Smooth muscle cell (in vitro differentiated cells): Measurements from ENCODE around the gene TRIM24. TPM values are rescaled to one million over a fixed set of nuclear protein-coding genes. Genes with fewer than 3 reads are reported as not detected.

Source experiments
- DNase-seq: peaks from one replicate; lab custom pipeline; 2025; ENCODE audit not compliant: unreplicated experiment; lab: John Stamatoyannopoulos, UW
- H2AFZ ChIP-seq: fragments of 200-600 bp; sonication (generic); 2 replicates; pipeline ENCODE4 v1.6.0; 2016; ENCODE audit warnings: antibody characterized with exemption, low read depth, mild to moderate bottlenecking
- H3F3A ChIP-seq: fragments of 200-600 bp; sonication (generic); 2 replicates; pipeline ENCODE4 v1.6.0; 2017; ENCODE audit warnings: antibody characterized with exemption, low read depth
- H3K27ac ChIP-seq: fragments of 200-600 bp; sonication (generic); 2 replicates; pipeline ENCODE4 v1.5.1; 2016; ENCODE audit warnings: low read depth, mild to moderate bottlenecking
- H3K27me3 ChIP-seq: fragments of 200-600 bp; sonication (generic); 2 replicates; pipeline ENCODE4 v1.6.1; 2016; ENCODE audit warnings: low read depth, mild to moderate bottlenecking
- H3K36me3 ChIP-seq: fragments of 200-600 bp; sonication (generic); 2 replicates; pipeline ENCODE4 v1.5.1; 2016; ENCODE audit warnings: low read depth
- H3K4me1 ChIP-seq: fragments of 200-600 bp; sonication (generic); 2 replicates; pipeline ENCODE4 v1.5.1; 2016; ENCODE audit warnings: low read depth
- H3K4me2 ChIP-seq: fragments of 200-600 bp; sonication (generic); 2 replicates; pipeline ENCODE4 v1.6.0; 2016; ENCODE audit warnings: mild to moderate bottlenecking
- H3K4me3 ChIP-seq: fragments of 200-600 bp; sonication (generic); 2 replicates; pipeline ENCODE4 v1.5.1; 2016; ENCODE audit warnings: mild to moderate bottlenecking
- H3K79me2 ChIP-seq: fragments of 200-600 bp; sonication (generic); 2 replicates; pipeline ENCODE4 v1.6.0; 2016; ENCODE audit warnings: low read depth, mild to moderate bottlenecking
- H3K9ac ChIP-seq: fragments of 200-600 bp; sonication (generic); 2 replicates; pipeline ENCODE4 v1.6.0; 2016; ENCODE audit warnings: low read depth
- H3K9me3 ChIP-seq: fragments of 200-600 bp; sonication (generic); replicated peaks from 2 replicates; pipeline ENCODE4 v1.5.1; 2016; ENCODE audit warnings: low read depth
- H4K20me1 ChIP-seq: fragments of 200-600 bp; sonication (generic); 2 replicates; pipeline ENCODE4 v1.6.0; 2016; ENCODE audit warnings: low read depth
- CTCF ChIP-seq: fragments of 200-600 bp; sonication (generic); IDR thresholded peaks from 2 replicates; pipeline ENCODE4 v1.5.1; 2017; ENCODE audit warnings: borderline replicate concordance, mild to moderate bottlenecking, antibody characterized with exemption; ENCODE audit not compliant: insufficient read depth, poor library complexity, severe bottlenecking
- WGBS: methylation state at CpG from one replicate; pipeline ENCODE4 v1.1.7; 2016; ENCODE audit warnings: low lambda C conversion rate; 5-methylcytosine and 5-hydroxymethylcytosine counted together
- polyA plus RNA-seq: library from polyadenylated mRNA; unstranded; fragments of >200 nt; fragmentation: Nextera tagmentation; extraction: Ambion mirVana; gene quantifications from 2 replicates; pipeline ENCODE4 v1.2.1, GENCODE V29; 2016
- total RNA-seq: library from RNA; depleted of rRNA; stranded (reverse); fragments of >200 nt; gene quantifications from 2 replicates; pipeline ENCODE4 v1.2.3, GENCODE V29; 2014

TRIM24 gene
- total and polyA plus RNA-seq, 2 experiments from 2014 or later: 24.9 to 60.7 TPM

GRCh38 chr7:138584283-138584682, 124.2 kb downstream of the TRIM24 start:
- H4K20me1 ChIP-seq: no peaks in the 10 kb centered on the region
- no peak overlapping the region for H2AFZ ChIP-seq
- H3K4me3 ChIP-seq: no peak overlapping the region
- H3K9ac ChIP-seq: no peak overlapping the region
- peaks cover 37% of the 10 kb centered on the region for H3K36me3 ChIP-seq
- H3K4me1 ChIP-seq: no peaks in the 10 kb centered on the region
- no peak overlapping the region for H3K4me2 ChIP-seq
- no peak for DNase-seq
- no peaks in the 10 kb centered on the region for H3K9me3 ChIP-seq
- TF ChIP-seq CTCF: no peak
- peak overlapping the region; percentile 53 for H3K27ac ChIP-seq
- H3K79me2 ChIP-seq: no peaks in the 10 kb centered on the region
- no peaks in the 10 kb centered on the region for H3F3A ChIP-seq
- H3K27me3 ChIP-seq: no peaks in the 10 kb centered on the region

- no peak overlapping the region for H3K4me2 ChIP-seq
- H3K4me1 ChIP-seq: no peaks in the 10 kb centered on the region
- no peak for TF ChIP-seq CTCF
- no peak overlapping the region for H2AFZ ChIP-seq
- DNase-seq: no peak
- WGBS: 78% methylated on average over 4 of the region's 4 CpGs
- H3K27me3 ChIP-seq: no peaks in the 10 kb centered on the region
- no peak overlapping the region for H3K4me3 ChIP-seq
- H4K20me1 ChIP-seq: no peaks in the 10 kb centered on the region
- no peaks in the 10 kb centered on the region for H3K79me2 ChIP-seq
- no peaks in the 10 kb centered on the region for H3K9me3 ChIP-seq
- H3K36me3 ChIP-seq: peaks cover 34% of the 10 kb centered on the region
- H3K9ac ChIP-seq: no peak overlapping the region
- peak overlapping the region; percentile 53 for H3K27ac ChIP-seq
- peaks cover 3% of the 10 kb centered on the region for H3F3A ChIP-seq
These were observed 124.6 kb downstream of the TRIM24 start for GRCh38 chr7:138584696-138585095.

- no peak overlapping the region for H3K9ac ChIP-seq
- H3K27me3 ChIP-seq: no peaks in the 10 kb centered on the region
- no peak for DNase-seq
- H3K4me1 ChIP-seq: no peaks in the 10 kb centered on the region
- no peak overlapping the region for H2AFZ ChIP-seq
- H3F3A ChIP-seq: peaks cover 4% of the 10 kb centered on the region
- H3K9me3 ChIP-seq: no peaks in the 10 kb centered on the region
- no peak for TF ChIP-seq CTCF
- H4K20me1 ChIP-seq: no peaks in the 10 kb centered on the region
- H3K4me2 ChIP-seq: no peak overlapping the region
- no peak overlapping the region for H3K4me3 ChIP-seq
- H3K27ac ChIP-seq: no peak overlapping the region
- H3K36me3 ChIP-seq: peaks cover 27% of the 10 kb centered on the region
- whole genome bisulfite sequencing: 83% methylated on average over 5 of the region's 5 CpGs
- H3K79me2 ChIP-seq: no peaks in the 10 kb centered on the region
These were observed 125.4 kb downstream of the TRIM24 start for GRCh38 chr7:138585283-138585993.

GRCh38 chr7:138587485-138587884, 127.4 kb downstream of the TRIM24 start:
- Histone ChIP-seq H3K4me1 (no peaks in the 10 kb centered on the region), H3K4me2 (no peak overlapping the region), H3F3A (peaks cover 4% of the 10 kb centered on the region), H3K4me3 (no peak overlapping the region), H3K79me2 (no peaks in the 10 kb centered on the region), H3K27ac (no peak overlapping the region), H3K36me3 (peaks cover 12% of the 10 kb centered on the region), H2AFZ (no peak overlapping the region), H3K27me3 (no peaks in the 10 kb centered on the region), H3K9ac (no peak overlapping the region), H3K9me3 (no peaks in the 10 kb centered on the region), H4K20me1 (no peaks in the 10 kb centered on the region)
- WGBS: 96% methylated on average over 4 of the region's 4 CpGs
- no peak for TF ChIP-seq CTCF
- no peak for DNase-seq
